Caco-2 (cell line): ENCODE measurements around the gene WWOX. TPM values are rescaled to one million over a fixed set of nuclear protein-coding genes. Genes with fewer than 3 reads are reported as not detected.

Experiments
- BruUV-seq: library from RNA; stranded (reverse); fragments of 400-500 nt; replicated peaks from 2 replicates; lab custom pipeline; 2021; lab: Mats Ljungman, UMichigan
- CTCF ChIA-PET: fragments of 300-600 bp; sonication (Branson Sonifier 250); formaldehyde crosslinking; loops from one replicate; lab custom pipeline; 2022; ENCODE audit warnings: antibody characterized with exemption; lab: Charles Lee
- POLR2A ChIA-PET: fragments of 300-600 bp; sonication (Branson Sonifier 250); formaldehyde crosslinking; loops from one replicate; lab custom pipeline; 2022; ENCODE audit warnings: antibody characterized with exemption; lab: Charles Lee
- DNase-seq, 2 experiments: peaks; one replicate each; pipeline versions ENCODE4 v3.0.0 to v3.0.0-alpha.2; 2020 to 2022
- H3K27me3 ChIP-seq: replicated peaks from 2 replicates; pipeline ENCODE4 v1.6.0; 2011; ENCODE audit warnings: low read length; ENCODE audit not compliant: control insufficient read depth, insufficient read depth
- H3K36me3 ChIP-seq: 2 replicates; pipeline ENCODE4 v1.5.1; 2011; ENCODE audit warnings: low read length; ENCODE audit not compliant: control insufficient read depth, insufficient read depth
- H3K4me1 ChIP-seq: fragments of 250-450 bp; sonication (Bioruptor Pico); 2 replicates; pipeline ENCODE4 v1.5.1; 2020; ENCODE audit warnings: mild to moderate bottlenecking
- H3K4me3 ChIP-seq: 2 replicates; pipeline ENCODE4 v1.5.1; 2011; ENCODE audit warnings: low read depth, mild to moderate bottlenecking, control low read depth, low read length
- H3K9me3 ChIP-seq: fragments of 250-450 bp; sonication (Bioruptor Pico); 2 replicates; pipeline ENCODE4 v1.5.1; 2020; ENCODE audit warnings: mild to moderate bottlenecking, moderate library complexity
- H3K27ac Mint-ChIP-seq: one replicate; pipeline ENCODE4 v1.8.0; 2022; ENCODE audit warnings: mixed read lengths; ENCODE audit not compliant: unreplicated experiment
- H3K27me3 Mint-ChIP-seq: one replicate; pipeline ENCODE4 v1.8.0; 2022; ENCODE audit warnings: mixed read lengths; ENCODE audit not compliant: insufficient read depth, unreplicated experiment
- H3K36me3 Mint-ChIP-seq: one replicate; pipeline ENCODE4 v1.8.0; 2022; ENCODE audit warnings: mild to moderate bottlenecking, mixed read lengths; ENCODE audit not compliant: insufficient read depth, unreplicated experiment
- H3K4me1 Mint-ChIP-seq: one replicate; pipeline ENCODE4 v1.8.0; 2022; ENCODE audit warnings: low read depth, mixed read lengths; ENCODE audit not compliant: unreplicated experiment
- H3K4me3 Mint-ChIP-seq: one replicate; pipeline ENCODE4 v1.8.0; 2022; ENCODE audit warnings: mild to moderate bottlenecking, moderate library complexity, mixed read lengths; ENCODE audit not compliant: unreplicated experiment
- H3K9me3 Mint-ChIP-seq: one replicate; pipeline ENCODE4 v1.8.0; 2022; ENCODE audit warnings: mixed read lengths; ENCODE audit not compliant: unreplicated experiment
- intact Hi-C: fragments of 100-400 bp; cut with micrococcal nuclease; formaldehyde crosslinking; loops from one replicate; pipeline ENCODE4 v1.10.0; 2022; ENCODE audit not compliant: unreplicated experiment
- total RNA-seq: library from RNA; stranded (reverse); gene quantifications from 2 replicates; pipeline ENCODE4 v1.2.3, GENCODE V29; 2022
- TF ChIP-seq, protein P1 (sequence below), 2 experiments: fragments of 200-600 bp in 1 of 2; IDR thresholded peaks; 1 replicate in 1 of 2; 2 replicates in 1 of 2; pipeline versions ENCODE4 v1.5.1 to v1.8.0; 2011 to 2022; ENCODE audit warnings: antibody characterized with exemption in 1 of 2, control low read depth in 1 of 2, inconsistent platforms in 1 of 2, low read depth in 1 of 2, low read length in 1 of 2, mild to moderate bottlenecking in 1 of 2, moderate library complexity in 1 of 2; ENCODE audit not compliant: insufficient read depth in 1 of 2, severe bottlenecking in 1 of 2, unreplicated experiment in 1 of 2

WWOX gene
- total RNA-seq, 1 experiment from 2014 or later, result 45.0 TPM

DNA sequence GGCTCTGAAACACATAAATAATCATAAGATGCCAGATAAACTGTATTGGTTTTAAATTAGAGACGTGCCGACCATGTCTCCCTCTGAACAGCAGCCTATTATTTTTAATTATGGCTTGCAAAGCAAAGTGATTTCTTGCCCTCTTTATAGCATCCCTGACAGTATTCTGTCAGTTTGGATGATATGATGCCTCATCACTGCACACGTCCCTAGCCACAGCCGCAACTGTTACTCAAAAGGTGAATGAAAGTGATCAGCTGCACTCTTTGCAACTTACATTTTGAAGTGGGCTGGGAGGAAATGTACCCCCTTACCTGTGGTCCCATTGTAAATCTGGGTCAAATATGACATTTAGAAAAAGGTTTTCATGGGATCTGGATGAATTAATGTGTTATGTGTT, 1111.2 kb downstream of the WWOX start:
- no peak for DNase-seq
- POLR2A ChIA-PET, result no interaction called here
- Histone ChIP-seq H3K36me3 (no peaks in the 10 kb centered on the region), H3K27me3 (no peaks in the 10 kb centered on the region), H3K9me3 (no peaks in the 10 kb centered on the region), H3K4me3 (no peak overlapping the region), H3K4me1 (peaks cover 10% of the 10 kb centered on the region; the same call in 1 of the 2 replicates)
- Mint-ChIP-seq H3K4me3 (no peak overlapping the region), H3K36me3 (no peaks in the 10 kb centered on the region), H3K27me3 (no peaks in the 10 kb centered on the region), H3K27ac (no peak overlapping the region), H3K4me1 (peaks cover 13% of the 10 kb centered on the region), H3K9me3 (peaks cover 12% of the 10 kb centered on the region)
- intact Hi-C loops, result no loop called here
- TF ChIP-seq, protein P1, sequence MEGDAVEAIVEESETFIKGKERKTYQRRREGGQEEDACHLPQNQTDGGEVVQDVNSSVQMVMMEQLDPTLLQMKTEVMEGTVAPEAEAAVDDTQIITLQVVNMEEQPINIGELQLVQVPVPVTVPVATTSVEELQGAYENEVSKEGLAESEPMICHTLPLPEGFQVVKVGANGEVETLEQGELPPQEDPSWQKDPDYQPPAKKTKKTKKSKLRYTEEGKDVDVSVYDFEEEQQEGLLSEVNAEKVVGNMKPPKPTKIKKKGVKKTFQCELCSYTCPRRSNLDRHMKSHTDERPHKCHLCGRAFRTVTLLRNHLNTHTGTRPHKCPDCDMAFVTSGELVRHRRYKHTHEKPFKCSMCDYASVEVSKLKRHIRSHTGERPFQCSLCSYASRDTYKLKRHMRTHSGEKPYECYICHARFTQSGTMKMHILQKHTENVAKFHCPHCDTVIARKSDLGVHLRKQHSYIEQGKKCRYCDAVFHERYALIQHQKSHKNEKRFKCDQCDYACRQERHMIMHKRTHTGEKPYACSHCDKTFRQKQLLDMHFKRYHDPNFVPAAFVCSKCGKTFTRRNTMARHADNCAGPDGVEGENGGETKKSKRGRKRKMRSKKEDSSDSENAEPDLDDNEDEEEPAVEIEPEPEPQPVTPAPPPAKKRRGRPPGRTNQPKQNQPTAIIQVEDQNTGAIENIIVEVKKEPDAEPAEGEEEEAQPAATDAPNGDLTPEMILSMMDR (IDR thresholded peaks at IDR 0.05; ENCODE audit: insufficient read depth in 1 of 2, low read depth in 1 of 2, low read length in 1 of 2, severe bottlenecking in 1 of 2, unreplicated experiment in 1 of 2), result no peak
- CTCF ChIA-PET, result no interaction called here
- BruUV-seq, result no TSS peak

DNA sequence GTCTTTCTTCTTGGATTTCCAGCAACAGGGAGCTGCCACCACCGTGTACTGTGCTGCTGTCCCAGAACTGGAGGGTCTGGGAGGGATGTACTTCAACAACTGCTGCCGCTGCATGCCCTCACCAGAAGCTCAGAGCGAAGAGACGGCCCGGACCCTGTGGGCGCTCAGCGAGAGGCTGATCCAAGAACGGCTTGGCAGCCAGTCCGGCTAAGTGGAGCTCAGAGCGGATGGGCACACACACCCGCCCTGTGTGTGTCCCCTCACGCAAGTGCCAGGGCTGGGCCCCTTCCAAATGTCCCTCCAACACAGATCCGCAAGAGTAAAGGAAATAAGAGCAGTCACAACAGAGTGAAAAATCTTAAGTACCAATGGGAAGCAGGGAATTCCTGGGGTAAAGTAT, 1112.1 kb downstream of the WWOX start:
- TF ChIP-seq, protein P1 (IDR thresholded peaks at IDR 0.05; ENCODE audit: insufficient read depth in 1 of 2, low read depth in 1 of 2, low read length in 1 of 2, severe bottlenecking in 1 of 2, unreplicated experiment in 1 of 2), result no peak
- no peak overlapping the region for H3K4me3 ChIP-seq
- no peak overlapping the region for H3K27ac Mint-ChIP-seq
- no peaks in the 10 kb centered on the region for H3K27me3 ChIP-seq
- ChIA-PET POLR2A (no interaction called here), CTCF (no interaction called here)
- H3K4me3 Mint-ChIP-seq, result no peak overlapping the region
- H3K27me3 Mint-ChIP-seq, result no peaks in the 10 kb centered on the region
- H3K4me1 Mint-ChIP-seq, result peaks cover 13% of the 10 kb centered on the region
- H3K9me3 ChIP-seq, result no peaks in the 10 kb centered on the region
- peaks cover 12% of the 10 kb centered on the region for H3K9me3 Mint-ChIP-seq
- no peak for DNase-seq
- intact Hi-C loops, result no loop called here
- no TSS peak for BruUV-seq
- peaks cover 10% of the 10 kb centered on the region; the same call in 1 of the 2 replicates for H3K4me1 ChIP-seq
- no peaks in the 10 kb centered on the region for H3K36me3 ChIP-seq
- no peaks in the 10 kb centered on the region for H3K36me3 Mint-ChIP-seq

DNA sequence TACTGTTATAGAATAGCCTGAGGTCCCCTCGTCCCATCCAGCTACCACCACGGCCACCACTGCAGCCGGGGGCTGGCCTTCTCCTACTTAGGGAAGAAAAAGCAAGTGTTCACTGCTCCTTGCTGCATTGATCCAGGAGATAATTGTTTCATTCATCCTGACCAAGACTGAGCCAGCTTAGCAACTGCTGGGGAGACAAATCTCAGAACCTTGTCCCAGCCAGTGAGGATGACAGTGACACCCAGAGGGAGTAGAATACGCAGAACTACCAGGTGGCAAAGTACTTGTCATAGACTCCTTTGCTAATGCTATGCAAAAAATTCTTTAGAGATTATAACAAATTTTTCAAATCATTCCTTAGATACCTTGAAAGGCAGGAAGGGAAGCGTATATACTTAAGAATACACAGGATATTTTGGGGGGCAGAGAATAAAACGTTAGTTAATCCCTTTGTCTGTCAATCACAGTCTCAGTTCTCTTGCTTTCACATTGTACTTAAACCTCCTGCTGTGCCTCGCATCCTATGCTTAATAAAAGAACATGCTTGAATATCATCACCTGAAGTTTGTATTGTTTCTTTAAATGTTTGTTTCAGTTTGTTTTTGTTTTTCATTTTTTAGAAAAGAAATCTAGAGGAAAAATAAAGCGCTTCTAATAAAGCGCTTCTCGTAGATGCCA, 1112.8 kb downstream of the WWOX start:
- H3K4me3 ChIP-seq, result no peak overlapping the region
- H3K36me3 Mint-ChIP-seq, result no peaks in the 10 kb centered on the region
- H3K4me3 Mint-ChIP-seq, result no peak overlapping the region
- DNase-seq, result no peak
- peaks cover 13% of the 10 kb centered on the region for H3K4me1 Mint-ChIP-seq
- H3K27me3 ChIP-seq, result no peaks in the 10 kb centered on the region
- H3K27me3 Mint-ChIP-seq, result no peaks in the 10 kb centered on the region
- H3K9me3 Mint-ChIP-seq, result peaks cover 12% of the 10 kb centered on the region
- CTCF ChIA-PET, result interaction anchor here (0.6 to 0.7 kb wide), 2 partner anchors 164 to 396 kb away, joined by 3 to 6 read pairs; no protein-coding TSS in a partner anchor
- no peaks in the 10 kb centered on the region for H3K36me3 ChIP-seq
- TF ChIP-seq, protein P1 (IDR thresholded peaks at IDR 0.05; ENCODE audit: insufficient read depth in 1 of 2, low read depth in 1 of 2, low read length in 1 of 2, severe bottlenecking in 1 of 2, unreplicated experiment in 1 of 2), result no peak
- POLR2A ChIA-PET, result no interaction called here
- intact Hi-C loops, result no loop called here
- no peak overlapping the region for H3K27ac Mint-ChIP-seq
- no peaks in the 10 kb centered on the region for H3K9me3 ChIP-seq
- no TSS peak for BruUV-seq
- H3K4me1 ChIP-seq, result peaks cover 10% of the 10 kb centered on the region; the same call in 1 of the 2 replicates
